ENCODE data around the gene DLEC1.

- TF ChIP-seq CTCF (IDR thresholded peaks at IDR 0.05) (no peak), POLR2A (IDR thresholded peaks at IDR 0.05; ENCODE audit: low read depth) (no peak), EP300 (IDR thresholded peaks at IDR 0.05) (no peak), POLR2AphosphoS5 (IDR thresholded peaks at IDR 0.05) (no peak)
Observed at GRCh38 chr3:38149708-38150107, 110.7 kb downstream of the DLEC1 start.

Measured in esophagus muscularis mucosa (tissue), 4 donors.